GM18526 (cell line): ENCODE data around the gene SH3BGRL.

Experiments
- POLR2A ChIP-seq: IDR thresholded peaks from 3 replicates; pipeline ENCODE4 v1.6.1; 2011; ENCODE audit not compliant: insufficient read length; ENCODE audit errors: extremely low read depth

The SH3BGRL gene

DNA sequence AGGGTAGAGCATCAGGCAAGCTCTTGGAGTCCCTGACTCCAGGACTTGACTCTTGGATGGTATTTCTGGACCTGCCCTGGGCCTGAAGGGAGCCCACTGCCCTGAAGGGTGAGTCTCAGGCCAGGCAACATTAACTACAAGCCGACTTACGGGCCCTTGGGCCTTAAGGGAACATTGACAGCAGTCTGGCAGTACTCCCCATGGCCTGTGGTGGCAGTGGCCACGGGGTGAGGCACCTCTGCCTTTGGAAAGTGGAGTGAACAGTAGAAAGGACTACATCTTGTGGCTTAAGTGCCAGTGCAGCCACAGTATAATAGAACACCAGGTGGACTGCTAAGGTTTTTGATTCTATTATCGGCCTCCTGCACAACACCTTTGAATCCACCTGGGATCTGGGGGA is 36.3 kb downstream of the SH3BGRL start:
- TF ChIP-seq POLR2A, result no peak

DNA sequence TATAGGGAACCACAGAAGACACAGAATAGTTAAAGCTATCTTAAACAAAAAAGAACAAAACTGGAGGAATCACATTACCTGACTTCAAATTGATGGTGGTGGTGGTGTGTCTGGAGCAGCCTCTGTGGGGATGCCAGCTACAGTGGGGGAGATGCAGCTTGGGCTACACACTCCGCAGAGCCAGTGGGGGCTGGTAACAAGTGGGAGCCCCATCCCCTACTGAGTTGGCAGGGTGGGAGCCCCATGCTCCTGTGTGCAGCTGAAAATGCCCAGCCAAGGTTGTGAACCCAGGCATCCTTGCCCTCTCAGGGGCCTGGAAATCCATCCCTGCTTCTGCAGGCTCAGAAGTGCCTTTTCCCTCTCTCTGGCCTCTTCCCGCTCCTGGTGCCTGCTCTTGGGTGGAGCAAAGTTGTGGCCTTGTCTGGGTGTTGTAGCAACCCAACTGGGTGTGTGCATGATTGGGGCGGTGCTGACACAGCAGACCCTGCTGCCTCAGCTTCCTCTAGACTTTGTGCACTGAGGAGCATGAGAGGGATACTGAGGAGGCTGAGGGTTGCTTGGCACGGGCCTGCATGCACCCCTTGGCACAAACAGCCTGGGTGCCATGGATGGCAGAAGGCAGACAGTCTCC is 38.9 kb downstream of the SH3BGRL start:
- TF ChIP-seq POLR2A, result no peak

DNA sequence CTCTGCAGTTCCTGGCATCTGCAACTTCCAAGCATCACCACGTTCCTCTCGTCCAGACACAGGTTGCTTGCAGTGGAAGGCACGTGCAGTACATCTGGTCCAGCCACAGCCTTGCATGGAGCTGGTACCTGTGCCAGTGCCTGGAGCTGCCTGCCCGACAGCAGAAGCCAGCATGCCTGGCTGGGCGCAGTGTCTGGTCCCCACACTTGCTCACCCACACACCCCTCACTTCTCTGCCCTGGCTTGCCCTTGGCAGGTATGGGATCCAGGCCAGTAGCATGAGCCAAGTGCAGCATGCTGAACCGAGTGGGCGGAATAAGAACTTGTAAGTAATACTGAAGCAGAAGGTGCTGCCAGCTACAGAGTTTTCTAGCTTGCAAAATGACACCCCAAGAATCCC is 39.9 kb downstream of the SH3BGRL start:
- TF ChIP-seq POLR2A, result no peak

DNA sequence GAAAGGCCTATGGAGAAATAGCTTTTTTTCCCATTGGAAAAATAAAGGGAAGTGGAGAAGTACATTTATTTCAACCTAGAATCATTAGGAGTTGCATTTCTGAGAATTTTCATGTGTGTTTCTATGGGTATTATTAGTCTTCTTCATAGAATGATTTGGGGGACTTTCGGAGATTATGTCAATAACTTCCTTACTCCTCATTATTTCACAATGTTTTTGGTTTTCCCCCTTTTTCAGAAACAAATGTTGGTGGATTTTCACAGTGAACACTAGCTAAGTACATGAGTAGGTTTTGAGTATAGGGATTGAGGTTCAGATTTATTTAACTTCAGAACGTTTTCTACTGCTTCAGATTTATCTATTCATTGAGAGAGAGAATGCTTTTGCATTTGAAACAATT is 54.0 kb downstream of the SH3BGRL start:
- no peak for TF ChIP-seq POLR2A

DNA sequence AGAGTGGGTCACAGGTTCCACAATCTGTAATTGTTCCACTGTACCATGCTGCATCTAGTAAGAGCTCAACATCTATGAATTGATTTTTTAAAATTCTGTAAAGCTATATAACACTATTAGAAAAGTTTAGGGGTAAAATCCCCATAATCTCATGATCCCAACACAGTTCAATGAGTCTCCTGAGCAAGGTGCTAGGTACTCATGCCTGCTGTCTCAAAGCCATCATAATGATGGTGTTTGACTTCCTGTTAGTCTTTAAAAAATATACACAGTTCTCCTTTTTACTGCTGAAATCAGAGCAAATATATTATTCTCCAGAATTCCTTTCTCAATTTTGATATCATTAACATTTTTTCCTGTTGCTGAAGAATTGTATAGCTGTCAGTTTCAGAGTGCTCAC is 55.9 kb downstream of the SH3BGRL start:
- no peak for TF ChIP-seq POLR2A

DNA sequence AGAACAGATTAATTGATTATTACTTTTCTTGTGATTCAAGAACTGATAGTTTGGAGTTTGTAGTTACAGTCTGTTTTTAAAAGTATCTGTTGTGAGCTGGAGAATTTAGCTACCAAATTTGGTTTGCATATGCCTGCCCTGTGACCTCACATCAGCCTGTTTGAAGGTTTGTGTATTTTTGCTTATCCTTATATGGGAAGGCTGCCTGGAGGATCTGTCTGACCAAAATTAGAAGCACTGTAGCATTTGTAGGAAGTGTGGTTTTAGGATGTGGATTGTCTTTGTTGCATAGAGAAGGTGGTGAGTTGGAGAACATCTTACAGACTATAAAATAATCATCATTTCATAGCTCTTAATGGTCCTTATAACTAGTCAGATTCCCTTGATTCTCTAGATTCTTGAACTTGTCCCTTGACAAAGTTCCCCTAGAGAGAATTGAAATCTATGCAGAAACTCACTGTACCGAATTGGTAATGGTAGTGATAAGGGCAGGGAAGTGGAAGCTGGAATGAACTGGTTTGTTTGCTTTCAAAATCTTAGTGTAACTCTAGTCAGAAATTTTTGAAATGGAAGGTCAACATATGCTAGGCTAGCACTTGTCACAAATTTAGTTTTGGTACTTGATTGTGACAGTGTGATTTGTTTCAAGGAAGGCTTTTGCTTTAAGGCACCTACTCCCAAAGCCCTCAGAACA is 57.3 kb downstream of the SH3BGRL start:
- TF ChIP-seq POLR2A, result no peak

DNA sequence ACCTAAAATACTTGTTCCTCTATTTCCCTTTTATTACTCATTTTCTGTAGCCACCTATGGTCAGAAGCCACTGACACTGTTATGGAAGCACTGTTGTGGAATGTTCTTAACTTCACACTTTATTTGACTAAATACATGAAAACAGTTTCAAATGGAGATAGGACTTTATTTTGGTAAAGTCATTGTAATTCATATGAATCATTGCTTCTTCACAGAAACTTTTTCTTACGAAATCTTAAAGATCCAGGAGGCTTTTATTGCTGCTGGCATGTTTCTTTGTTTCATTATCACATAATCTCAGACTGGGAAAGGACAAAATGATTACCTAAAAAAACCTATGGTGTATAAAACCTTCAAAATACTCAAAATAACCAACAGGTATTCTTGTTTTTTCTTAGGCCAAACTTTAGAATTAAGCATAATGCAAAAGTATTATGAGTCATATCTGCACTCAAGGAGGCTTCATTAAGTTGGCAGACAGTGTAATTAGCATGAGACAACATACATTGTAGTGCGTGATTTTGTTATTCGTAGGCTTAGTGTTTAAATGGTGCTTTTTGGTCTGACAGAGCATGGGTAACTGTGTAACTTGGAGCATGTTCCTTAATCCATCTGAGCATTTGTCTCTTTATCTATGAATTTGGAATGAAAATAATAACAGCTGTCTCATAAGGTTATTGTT is 58.0 kb downstream of the SH3BGRL start:
- TF ChIP-seq POLR2A, result no peak

DNA sequence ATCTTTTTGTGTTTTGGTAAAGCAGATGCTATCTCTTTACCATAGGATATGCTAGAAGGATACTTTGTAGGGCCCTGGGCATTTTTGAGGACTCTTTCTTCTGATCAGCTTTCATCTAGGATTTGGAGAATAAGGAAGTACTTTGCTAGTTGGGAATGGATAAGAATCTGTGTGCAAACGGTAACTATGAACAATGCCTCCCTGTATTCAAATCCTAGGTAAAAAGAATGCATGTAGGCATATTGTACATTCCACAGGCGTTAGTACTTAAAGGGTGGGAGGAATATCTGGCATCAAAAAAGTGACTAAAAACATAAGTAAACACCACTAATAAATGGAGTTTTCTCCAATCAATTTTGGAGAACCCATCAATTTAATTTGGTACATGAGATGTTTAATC is 59.7 kb downstream of the SH3BGRL start:
- no peak for TF ChIP-seq POLR2A

DNA sequence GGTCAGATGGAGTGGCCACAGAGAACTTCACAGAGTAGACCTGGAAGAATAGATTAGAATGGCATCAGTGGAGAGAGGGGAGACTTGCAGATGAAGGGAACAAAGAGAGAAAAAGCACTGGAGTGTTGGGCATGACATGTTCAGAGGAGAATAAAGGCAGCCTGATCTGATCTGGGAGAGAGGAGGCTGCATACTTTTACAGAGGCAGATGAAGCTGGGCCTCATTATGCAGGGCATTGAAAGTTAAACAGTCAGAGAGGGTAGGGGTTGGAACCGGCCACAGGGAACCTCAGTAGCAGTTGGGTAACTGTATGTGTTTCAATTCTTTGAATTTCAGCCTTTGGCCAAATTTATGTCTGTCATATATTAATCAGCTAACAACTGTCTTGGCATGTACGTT is 61.2 kb downstream of the SH3BGRL start:
- no peak for TF ChIP-seq POLR2A

DNA sequence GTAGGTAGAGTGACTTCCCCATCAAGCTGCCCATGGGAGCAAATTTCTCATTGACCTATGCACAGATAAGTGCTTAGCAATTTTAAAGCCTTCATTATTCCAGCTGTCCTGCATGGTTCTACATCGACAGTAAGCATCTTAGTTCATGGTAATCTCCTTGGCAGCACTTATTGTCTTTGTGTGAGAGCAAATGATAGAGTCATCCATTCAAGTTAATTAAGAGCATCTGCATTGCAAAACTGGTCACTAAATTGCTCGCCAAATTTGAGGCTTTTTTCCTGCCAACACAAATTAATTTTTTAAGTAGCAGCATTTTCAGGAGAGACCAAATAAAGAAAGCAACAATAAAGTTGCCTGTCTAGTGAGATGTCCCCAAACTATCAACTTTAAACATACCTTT is 76.7 kb downstream of the SH3BGRL start:
- no peak for TF ChIP-seq POLR2A

DNA sequence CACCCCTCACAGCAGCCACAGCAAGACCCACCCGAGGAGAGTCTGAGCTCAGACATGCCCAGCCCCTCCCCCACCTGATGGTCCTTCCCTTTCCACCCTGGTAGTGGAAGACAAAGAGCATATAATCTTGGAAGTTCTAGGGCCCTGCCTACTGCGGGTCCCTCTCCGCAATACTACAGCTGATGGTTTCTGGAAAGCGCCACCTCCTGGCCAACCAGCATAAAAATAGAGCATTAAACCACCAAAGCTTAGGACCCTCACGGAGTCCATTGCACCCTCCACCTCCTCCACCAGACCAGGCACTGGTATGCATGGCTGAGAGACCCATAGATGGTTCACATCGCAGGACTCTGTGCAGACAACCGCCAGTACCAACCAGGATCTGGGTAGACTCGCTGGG is 78.2 kb downstream of the SH3BGRL start:
- no peak for TF ChIP-seq POLR2A

DNA sequence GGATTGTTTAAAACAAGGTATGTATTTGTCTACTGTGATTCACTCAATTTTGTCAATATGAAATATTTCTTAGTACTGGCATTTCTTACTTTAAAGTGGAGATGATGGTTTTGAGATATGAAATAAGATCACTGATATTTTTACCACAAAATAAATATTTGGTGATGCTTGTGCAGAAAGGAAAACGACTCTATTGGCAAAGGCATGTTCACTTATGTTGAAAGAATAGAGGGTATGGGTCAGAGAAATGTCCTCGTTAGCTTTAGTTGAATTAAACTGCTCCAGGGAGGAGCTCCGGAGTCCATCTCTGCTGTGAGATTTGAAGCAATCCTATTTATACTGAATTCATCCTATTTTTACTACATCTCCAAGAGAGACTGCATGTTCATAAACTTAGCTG is 84.2 kb downstream of the SH3BGRL start:
- TF ChIP-seq POLR2A, result no peak

DNA sequence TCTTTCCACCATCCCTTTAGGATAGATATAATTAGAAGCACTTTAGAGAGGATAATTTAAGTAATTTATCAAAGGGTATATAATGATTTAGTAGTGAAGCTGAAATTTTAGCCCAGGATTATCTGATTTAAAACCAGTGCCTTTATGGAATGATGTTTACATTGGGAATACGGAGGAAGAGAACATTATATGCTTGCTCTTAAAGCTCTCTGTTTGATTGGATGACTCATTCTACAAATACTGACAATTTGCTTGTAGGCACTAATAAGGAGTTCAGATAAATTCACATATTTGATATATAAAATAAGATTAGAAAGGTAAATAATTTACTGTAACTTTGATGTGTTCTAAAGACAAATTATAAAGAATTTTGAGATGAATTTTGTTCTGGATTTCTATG is 84.7 kb downstream of the SH3BGRL start:
- TF ChIP-seq POLR2A, result no peak

DNA sequence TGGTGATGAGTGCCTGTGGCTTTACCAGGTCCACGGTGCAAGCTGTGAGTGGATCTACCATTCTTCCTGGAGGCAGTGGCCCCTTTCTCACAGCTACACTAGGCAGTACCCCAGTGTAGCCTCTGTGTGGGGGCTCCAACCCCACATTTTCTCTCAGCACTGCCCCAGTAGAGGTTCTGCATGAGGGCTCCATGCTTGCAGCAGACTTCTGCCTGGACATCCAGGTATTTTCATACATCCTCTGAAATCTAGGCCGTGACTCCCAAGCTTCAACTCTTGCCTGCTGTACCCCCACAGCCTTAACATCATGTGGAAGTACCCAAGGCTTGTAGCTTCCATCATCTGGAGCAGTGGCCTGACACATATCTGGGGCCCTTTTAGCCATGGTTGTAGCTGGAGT is 90.1 kb downstream of the SH3BGRL start:
- TF ChIP-seq POLR2A, result no peak

DNA sequence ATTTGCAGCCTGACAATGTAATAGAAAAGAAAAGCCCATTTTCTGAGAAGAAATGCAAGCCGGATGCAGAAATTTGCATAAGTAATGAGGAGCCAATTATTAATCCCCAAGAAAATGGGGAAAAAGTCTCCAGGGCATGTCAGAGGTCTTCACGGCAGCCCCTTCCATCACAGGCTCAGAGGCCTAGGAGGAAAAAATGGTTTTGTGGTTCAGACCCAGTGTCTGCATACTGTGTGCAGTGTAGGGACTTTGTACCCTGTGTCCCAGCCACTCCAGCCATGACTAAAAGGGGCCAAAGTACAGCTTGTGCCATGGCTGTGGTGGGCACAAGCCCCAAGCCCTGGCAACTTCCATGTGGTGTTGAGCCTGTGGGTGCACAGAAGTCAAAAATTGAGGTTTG is 92.2 kb downstream of the SH3BGRL start:
- no peak for TF ChIP-seq POLR2A

DNA sequence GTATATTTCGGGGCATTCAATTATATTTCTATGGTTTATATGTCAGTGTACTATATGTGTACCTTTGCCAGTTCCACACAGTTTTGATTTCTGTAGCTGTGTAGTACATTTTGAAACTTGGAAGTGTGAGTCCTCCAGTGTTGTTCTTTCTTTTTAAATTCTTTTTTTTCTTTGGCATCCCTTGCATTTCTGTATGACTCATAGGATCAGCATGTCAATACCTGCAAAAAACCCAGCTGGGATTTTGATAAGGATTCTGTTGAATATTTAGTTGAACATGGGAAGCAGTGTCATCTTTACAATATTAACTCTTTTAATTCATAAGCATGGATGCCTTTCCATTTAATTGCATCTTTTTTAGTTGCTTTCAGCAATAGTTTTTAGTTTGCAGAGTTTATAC is 100.0 kb downstream of the SH3BGRL start:
- no peak for TF ChIP-seq POLR2A
